Measurements from ENCODE around the gene FOXJ3. TPM values are rescaled to one million over a fixed set of nuclear protein-coding genes. Genes with fewer than 3 reads are reported as not detected.

Gene FOXJ3
- total RNA-seq, 1 donor, result 37.3 TPM

DNA sequence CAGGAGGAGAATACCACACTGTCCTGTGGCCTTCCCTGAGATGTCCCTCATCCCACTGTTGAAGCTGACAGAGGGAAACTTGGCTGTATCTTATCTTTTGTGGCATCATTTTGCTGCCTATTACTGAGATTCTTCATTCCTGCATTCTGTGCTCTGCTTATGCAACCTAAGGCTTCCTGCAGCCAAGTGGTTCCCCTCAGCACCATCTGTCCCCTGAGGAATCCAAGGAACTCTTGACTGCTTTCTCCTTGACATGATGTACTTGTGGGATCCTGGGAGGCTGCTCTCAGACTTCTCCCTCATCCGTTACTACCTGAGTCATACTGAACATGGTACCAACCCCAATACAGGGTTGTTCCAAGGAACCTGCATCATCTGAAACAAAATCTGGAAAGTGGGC, 24.4 kb upstream of the FOXJ3 start:
- no peak for DNase-seq (ENCODE audit: insufficient read length, low spot score, missing footprints)
- Histone ChIP-seq H2AFZ (ENCODE audit: low read length) (no peak overlapping the region), H3K36me3 (ENCODE audit: insufficient read depth, low read length) (no peaks in the 10 kb centered on the region), H3K4me3 (ENCODE audit: insufficient read depth, low read length) (no peak overlapping the region), H4K20me1 (ENCODE audit: insufficient read depth, low read length) (no peaks in the 10 kb centered on the region), H3K4me1 (ENCODE audit: insufficient read depth, low read length) (no peaks in the 10 kb centered on the region), H3K4me2 (ENCODE audit: insufficient read depth, low read length) (no peak overlapping the region), H3K9me3 (ENCODE audit: low read depth, low read length) (no peaks in the 10 kb centered on the region), H3K27ac (ENCODE audit: low read depth, low read length) (no peak overlapping the region), H3K27me3 (ENCODE audit: insufficient read depth, low read length) (no peaks in the 10 kb centered on the region), H3K79me2 (ENCODE audit: insufficient read depth, low read length) (no peaks in the 10 kb centered on the region)
- TF ChIP-seq, protein P1, sequence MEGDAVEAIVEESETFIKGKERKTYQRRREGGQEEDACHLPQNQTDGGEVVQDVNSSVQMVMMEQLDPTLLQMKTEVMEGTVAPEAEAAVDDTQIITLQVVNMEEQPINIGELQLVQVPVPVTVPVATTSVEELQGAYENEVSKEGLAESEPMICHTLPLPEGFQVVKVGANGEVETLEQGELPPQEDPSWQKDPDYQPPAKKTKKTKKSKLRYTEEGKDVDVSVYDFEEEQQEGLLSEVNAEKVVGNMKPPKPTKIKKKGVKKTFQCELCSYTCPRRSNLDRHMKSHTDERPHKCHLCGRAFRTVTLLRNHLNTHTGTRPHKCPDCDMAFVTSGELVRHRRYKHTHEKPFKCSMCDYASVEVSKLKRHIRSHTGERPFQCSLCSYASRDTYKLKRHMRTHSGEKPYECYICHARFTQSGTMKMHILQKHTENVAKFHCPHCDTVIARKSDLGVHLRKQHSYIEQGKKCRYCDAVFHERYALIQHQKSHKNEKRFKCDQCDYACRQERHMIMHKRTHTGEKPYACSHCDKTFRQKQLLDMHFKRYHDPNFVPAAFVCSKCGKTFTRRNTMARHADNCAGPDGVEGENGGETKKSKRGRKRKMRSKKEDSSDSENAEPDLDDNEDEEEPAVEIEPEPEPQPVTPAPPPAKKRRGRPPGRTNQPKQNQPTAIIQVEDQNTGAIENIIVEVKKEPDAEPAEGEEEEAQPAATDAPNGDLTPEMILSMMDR (IDR thresholded peaks at IDR 0.05; ENCODE audit: extremely low read depth, low read depth, low read length), result no peak

DNA sequence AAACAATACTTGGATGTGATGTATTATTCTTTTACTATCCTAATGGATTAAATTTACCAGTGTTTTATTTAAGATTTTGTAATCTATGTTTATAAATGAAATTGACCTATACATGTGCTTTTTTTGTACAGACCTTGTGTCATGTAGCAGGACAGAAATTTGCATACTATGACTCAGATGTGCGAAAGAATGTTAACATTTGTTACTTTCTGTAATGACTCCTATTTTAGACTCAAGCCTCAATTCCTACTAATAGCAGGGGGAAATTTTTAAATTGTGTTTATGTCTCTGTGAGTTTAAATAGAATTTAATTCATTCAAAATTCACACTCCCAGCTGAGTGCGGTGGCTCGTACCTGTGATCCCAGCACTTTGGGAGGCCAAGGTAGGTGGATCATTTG, 23.8 kb upstream of the FOXJ3 start:
- Histone ChIP-seq H3K27me3 (ENCODE audit: insufficient read depth, low read length) (no peaks in the 10 kb centered on the region), H2AFZ (ENCODE audit: low read length) (no peak overlapping the region), H3K4me1 (ENCODE audit: insufficient read depth, low read length) (no peaks in the 10 kb centered on the region), H3K79me2 (ENCODE audit: insufficient read depth, low read length) (no peaks in the 10 kb centered on the region), H3K4me3 (ENCODE audit: insufficient read depth, low read length) (no peak overlapping the region), H3K9me3 (ENCODE audit: low read depth, low read length) (no peaks in the 10 kb centered on the region), H3K36me3 (ENCODE audit: insufficient read depth, low read length) (no peaks in the 10 kb centered on the region), H4K20me1 (ENCODE audit: insufficient read depth, low read length) (no peaks in the 10 kb centered on the region), H3K27ac (ENCODE audit: low read depth, low read length) (no peak overlapping the region), H3K4me2 (ENCODE audit: insufficient read depth, low read length) (no peak overlapping the region)
- DNase-seq (ENCODE audit: insufficient read length, low spot score, missing footprints), result no peak
- TF ChIP-seq, protein P1 (IDR thresholded peaks at IDR 0.05; ENCODE audit: extremely low read depth, low read depth, low read length), result no peak

DNA sequence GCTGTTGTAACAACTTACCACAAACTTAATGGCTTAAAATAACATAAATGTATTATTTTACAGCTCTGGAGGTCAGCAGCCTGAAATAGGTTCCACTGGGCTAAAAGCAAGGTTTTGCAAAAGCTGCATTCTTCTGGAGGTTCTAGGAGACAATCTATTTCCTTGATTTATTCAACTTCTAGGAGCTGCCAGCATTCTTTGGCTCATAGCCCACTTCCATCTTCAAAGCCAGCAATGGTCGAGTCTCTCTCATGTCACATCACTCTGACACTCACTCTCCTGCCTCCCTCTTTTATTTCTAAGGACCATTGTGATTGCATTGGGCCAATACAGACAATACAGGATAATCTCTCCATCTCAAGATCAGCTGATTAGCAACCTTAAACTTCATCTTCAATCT, 15.1 kb upstream of the FOXJ3 start:
- Histone ChIP-seq H3K36me3 (ENCODE audit: insufficient read depth, low read length) (no peaks in the 10 kb centered on the region), H3K79me2 (ENCODE audit: insufficient read depth, low read length) (no peaks in the 10 kb centered on the region), H3K9me3 (ENCODE audit: low read depth, low read length) (no peaks in the 10 kb centered on the region), H3K27me3 (ENCODE audit: insufficient read depth, low read length) (peaks cover 4% of the 10 kb centered on the region), H3K27ac (ENCODE audit: low read depth, low read length) (no peak overlapping the region), H2AFZ (ENCODE audit: low read length) (no peak overlapping the region), H3K4me1 (ENCODE audit: insufficient read depth, low read length) (no peaks in the 10 kb centered on the region), H3K4me3 (ENCODE audit: insufficient read depth, low read length) (no peak overlapping the region), H4K20me1 (ENCODE audit: insufficient read depth, low read length) (no peaks in the 10 kb centered on the region), H3K4me2 (ENCODE audit: insufficient read depth, low read length) (no peak overlapping the region)
- TF ChIP-seq, protein P1 (IDR thresholded peaks at IDR 0.05; ENCODE audit: extremely low read depth, low read depth, low read length), result no peak
- no peak for DNase-seq (ENCODE audit: insufficient read length, low spot score, missing footprints)

DNA sequence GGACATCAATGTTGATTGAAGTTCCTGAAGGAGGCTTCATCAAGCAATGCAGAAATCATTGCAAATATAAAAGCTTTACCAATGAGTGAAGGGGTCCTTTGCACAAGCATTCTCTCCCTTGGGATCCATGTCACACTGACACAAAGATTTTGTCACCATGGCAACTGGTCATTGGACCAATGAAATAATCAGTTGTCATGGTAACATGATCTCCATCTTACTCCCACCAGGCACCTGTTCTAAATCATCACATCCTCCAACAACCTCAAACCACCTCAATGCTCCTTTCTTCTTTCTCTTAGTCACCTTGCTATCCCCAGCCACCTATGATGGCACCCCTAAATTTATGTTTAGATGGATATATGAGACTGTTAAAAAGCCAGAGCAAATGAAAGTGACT, 13.5 kb upstream of the FOXJ3 start:
- H3K4me3 ChIP-seq (ENCODE audit: insufficient read depth, low read length), result no peak overlapping the region
- H4K20me1 ChIP-seq (ENCODE audit: insufficient read depth, low read length), result no peaks in the 10 kb centered on the region
- no peaks in the 10 kb centered on the region for H3K4me1 ChIP-seq (ENCODE audit: insufficient read depth, low read length)
- DNase-seq (ENCODE audit: insufficient read length, low spot score, missing footprints), result no peak
- H3K9me3 ChIP-seq (ENCODE audit: low read depth, low read length), result no peaks in the 10 kb centered on the region
- H3K27me3 ChIP-seq (ENCODE audit: insufficient read depth, low read length), result peaks cover 4% of the 10 kb centered on the region
- TF ChIP-seq, protein P1 (IDR thresholded peaks at IDR 0.05; ENCODE audit: extremely low read depth, low read depth, low read length), result no peak
- H3K79me2 ChIP-seq (ENCODE audit: insufficient read depth, low read length), result no peaks in the 10 kb centered on the region
- H3K4me2 ChIP-seq (ENCODE audit: insufficient read depth, low read length), result no peak overlapping the region
- H3K36me3 ChIP-seq (ENCODE audit: insufficient read depth, low read length), result no peaks in the 10 kb centered on the region
- H3K27ac ChIP-seq (ENCODE audit: low read depth, low read length), result no peak overlapping the region
- no peak overlapping the region for H2AFZ ChIP-seq (ENCODE audit: low read length)

Data from osteoblast (primary cell).